Keratinocyte (primary cell): Measurements from ENCODE around the gene AGAP5.
"Not testable (repeated sequence)": the region's sequence is repeated elsewhere in the genome, so short reads cannot be mapped to it uniquely, and the experiment has no call there.

ENCODE experiments used
- EZH2 ChIP-seq: IDR thresholded peaks from one replicate; pipeline ENCODE4 v1.6.1; 2012; ENCODE audit warnings: inconsistent platforms, mild to moderate bottlenecking, low read length, moderate library complexity
- TF ChIP-seq, protein P1 (sequence below), 3 experiments: IDR thresholded peaks in 1 of 3; conservative IDR thresholded peaks in 1 of 3; optimal IDR thresholded peaks in 1 of 3; 2 replicates in 2 of 3; 3 replicates in 1 of 3; pipeline versions ENCODE3 to v1.5.1; 2011; ENCODE audit warnings: low read length in 3 of 3, mild to moderate bottlenecking in 3 of 3, moderate library complexity in 2 of 3, control low read depth in 1 of 3, inconsistent platforms in 1 of 3; ENCODE audit not compliant: insufficient read depth in 2 of 3; ENCODE audit errors: extremely low read depth in 1 of 3

DNA sequence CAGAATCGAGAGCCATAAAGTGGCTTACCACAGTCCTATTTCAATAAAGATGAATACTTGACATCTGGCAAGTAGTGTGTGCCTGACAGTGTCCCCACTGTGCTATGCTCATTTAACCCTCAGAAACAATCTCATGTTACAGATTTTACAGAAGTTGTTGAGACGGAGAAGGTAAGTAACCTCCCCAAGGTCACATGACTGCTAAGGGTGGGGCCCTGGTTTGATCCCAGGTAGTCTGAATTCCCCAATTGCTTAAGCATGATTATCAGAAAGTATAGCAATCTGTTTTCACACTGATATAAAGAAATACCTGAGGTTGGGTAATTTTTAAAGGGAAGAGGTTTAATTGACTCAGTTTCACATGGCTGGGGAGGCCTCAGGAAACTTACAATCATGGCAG, 910 bp upstream of the AGAP5 start:
- TF ChIP-seq, protein P1, sequence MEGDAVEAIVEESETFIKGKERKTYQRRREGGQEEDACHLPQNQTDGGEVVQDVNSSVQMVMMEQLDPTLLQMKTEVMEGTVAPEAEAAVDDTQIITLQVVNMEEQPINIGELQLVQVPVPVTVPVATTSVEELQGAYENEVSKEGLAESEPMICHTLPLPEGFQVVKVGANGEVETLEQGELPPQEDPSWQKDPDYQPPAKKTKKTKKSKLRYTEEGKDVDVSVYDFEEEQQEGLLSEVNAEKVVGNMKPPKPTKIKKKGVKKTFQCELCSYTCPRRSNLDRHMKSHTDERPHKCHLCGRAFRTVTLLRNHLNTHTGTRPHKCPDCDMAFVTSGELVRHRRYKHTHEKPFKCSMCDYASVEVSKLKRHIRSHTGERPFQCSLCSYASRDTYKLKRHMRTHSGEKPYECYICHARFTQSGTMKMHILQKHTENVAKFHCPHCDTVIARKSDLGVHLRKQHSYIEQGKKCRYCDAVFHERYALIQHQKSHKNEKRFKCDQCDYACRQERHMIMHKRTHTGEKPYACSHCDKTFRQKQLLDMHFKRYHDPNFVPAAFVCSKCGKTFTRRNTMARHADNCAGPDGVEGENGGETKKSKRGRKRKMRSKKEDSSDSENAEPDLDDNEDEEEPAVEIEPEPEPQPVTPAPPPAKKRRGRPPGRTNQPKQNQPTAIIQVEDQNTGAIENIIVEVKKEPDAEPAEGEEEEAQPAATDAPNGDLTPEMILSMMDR (optimal IDR thresholded peaks at IDR 0.05 in 1 of 3, IDR thresholded peaks at IDR 0.05 in 1 of 3, conservative IDR thresholded peaks at IDR 0.05 in 1 of 3; ENCODE audit: extremely low read depth in 1 of 3, insufficient read depth in 2 of 3, low read length in 3 of 3) = not testable (repeated sequence)
- TF ChIP-seq EZH2 = not testable (repeated sequence)
